HCT116 (cell line): Measurements from ENCODE around the gene ATG5. TPM values are rescaled to one million over a fixed set of nuclear protein-coding genes. Genes with fewer than 3 reads are reported as not detected.

Experiments
- ATAC-seq: fragments of 200-7000 bp; cut with Tn5 transposase; 2 replicates; pipeline ENCODE4 v1.9.1; 2020; ENCODE audit warnings: mild to moderate bottlenecking, moderate library complexity
- BruUV-seq: library from RNA; stranded (reverse); fragments of 400-500 nt; replicated peaks from 2 replicates; lab custom pipeline; 2021; lab: Mats Ljungman, UMichigan
- CTCF ChIA-PET: fragments of 300-600 bp; sonication (Branson Sonifier 250); formaldehyde crosslinking; loops from one replicate; lab custom pipeline; 2021; ENCODE audit warnings: antibody characterized with exemption; lab: Charles Lee
- POLR2A ChIA-PET: fragments of 300-600, 350-600 bp; sonication (Branson Sonifier 250); formaldehyde crosslinking; loops from one replicate; lab custom pipeline; 2021; ENCODE audit warnings: antibody characterized with exemption; lab: Charles Lee
- RAD21 ChIA-PET, 2 experiments: fragments of 300-600 bp; sonication (Branson Sonifier 250); formaldehyde crosslinking; loops; one replicate each; lab custom pipeline; 2023; ENCODE audit warnings: low total read pairs in 2 of 2; ENCODE audit not compliant: uncharacterized antibody in 2 of 2, unreplicated experiment in 2 of 2, low non-redundant PET in 1 of 2; lab: Charles Lee
- DNase-seq: peaks from one replicate; pipeline ENCODE4 v3.0.0-alpha.2; 2010; ENCODE audit warnings: low read depth, low spot score
- H2AFZ ChIP-seq: fragments of 200-600 bp; shearing (Covaris generic), sonication (generic); 2 replicates; pipeline ENCODE4 v1.6.1; 2017; ENCODE audit warnings: low read depth, mixed run types, mixed read lengths, antibody characterized with exemption, low read length; ENCODE audit not compliant: poor library complexity, severe bottlenecking
- H3K27ac ChIP-seq: 2 replicates; pipeline ENCODE4 v1.5.1; 2012; ENCODE audit warnings: low read depth, low read length
- H3K27me3 ChIP-seq: fragments of 200-600 bp; sonication (generic); 2 replicates; pipeline ENCODE4 v1.6.1; 2016; ENCODE audit warnings: mixed run types, low read length, mixed read lengths; ENCODE audit not compliant: insufficient read depth
- H3K36me3 ChIP-seq, 2 experiments: fragments of 200-500 bp in 1 of 2; fragments of 200-600 bp in 1 of 2; sonication (Bioruptor generic) in 1 of 2; sonication (generic) in 1 of 2; 2 replicates each; pipeline versions ENCODE4 v1.5.1 to v1.6.1; 2014 to 2016; ENCODE audit warnings: low read length in 2 of 2, inconsistent platforms in 1 of 2, mixed read lengths in 1 of 2, mixed run types in 1 of 2; ENCODE audit not compliant: insufficient read depth in 2 of 2, control insufficient read depth in 1 of 2
- H3K4me1 ChIP-seq, 2 experiments: fragments of 200-600 bp in 1 of 2; sonication (generic) in 1 of 2; 2 replicates each; pipeline versions ENCODE4 v1.5.1 to v1.6.1; 2012 to 2017; ENCODE audit warnings: low read length in 2 of 2, inconsistent platforms in 1 of 2, mild to moderate bottlenecking in 1 of 2, mixed read lengths in 1 of 2, mixed run types in 1 of 2, moderate library complexity in 1 of 2; ENCODE audit not compliant: insufficient read depth in 2 of 2, control insufficient read depth in 1 of 2
- H3K4me2 ChIP-seq: fragments of 200-600 bp; sonication (generic); 2 replicates; pipeline ENCODE4 v1.6.1; 2017; ENCODE audit warnings: mixed run types, low read length, mixed read lengths
- H3K4me3 ChIP-seq, 2 experiments: fragments of 200-600 bp in 1 of 2; sonication (generic) in 1 of 2; replicated peaks in 1 of 2; 2 replicates each; pipeline ENCODE4 v1.5.1; 2011 to 2016; ENCODE audit warnings: low read length in 2 of 2, control low read depth in 1 of 2, low read depth in 1 of 2, mild to moderate bottlenecking in 1 of 2, mixed read lengths in 1 of 2, mixed run types in 1 of 2
- H3K79me2 ChIP-seq: fragments of 200-600 bp; sonication (generic); 2 replicates; pipeline ENCODE4 v1.6.1; 2017; ENCODE audit warnings: mild to moderate bottlenecking, mixed run types, low read length, moderate library complexity, mixed read lengths; ENCODE audit not compliant: insufficient read depth
- H3K9ac ChIP-seq: fragments of 200-600 bp; sonication (generic); 2 replicates; pipeline ENCODE4 v1.6.1; 2016; ENCODE audit warnings: low read length, mixed read lengths
- H3K9me2 ChIP-seq: fragments of 200-600 bp; sonication (generic), shearing (Covaris generic); 2 replicates; pipeline ENCODE4 v1.6.1; 2017; ENCODE audit warnings: mixed run types, mild to moderate bottlenecking, moderate library complexity; ENCODE audit not compliant: insufficient read depth
- H3K9me3 ChIP-seq, 2 experiments: fragments of 200-500 bp in 1 of 2; fragments of 200-600 bp in 1 of 2; sonication (Bioruptor generic) in 1 of 2; sonication (generic) in 1 of 2; 2 replicates each; pipeline ENCODE4 v1.6.1; 2014 to 2017; ENCODE audit warnings: low read length in 2 of 2, mixed read lengths in 2 of 2, inconsistent platforms in 1 of 2, low read depth in 1 of 2, mild to moderate bottlenecking in 1 of 2, mixed run types in 1 of 2, moderate library complexity in 1 of 2; ENCODE audit not compliant: control insufficient read depth in 1 of 2, insufficient read depth in 1 of 2
- H4K20me1 ChIP-seq: fragments of 200-600 bp; sonication (generic), shearing (Covaris generic); 2 replicates; pipeline ENCODE4 v1.6.1; 2017; ENCODE audit warnings: mixed run types, mild to moderate bottlenecking, moderate library complexity; ENCODE audit not compliant: insufficient read depth
- ATF3 ChIP-seq: IDR thresholded peaks from 2 replicates; pipeline ENCODE4 v1.6.1; 2012
- CTCF ChIP-seq, 3 experiments: fragments of 200-600 bp in 1 of 3; sonication (generic) in 1 of 3; IDR thresholded peaks in 2 of 3; conservative IDR thresholded peaks in 1 of 3; 2 replicates each; pipeline ENCODE4 v1.5.1; 2012 to 2017; ENCODE audit warnings: low read depth in 2 of 3, low read length in 2 of 3, antibody characterized with exemption in 1 of 3, borderline replicate concordance in 1 of 3, control low read depth in 1 of 3, mild to moderate bottlenecking in 1 of 3, mixed read lengths in 1 of 3, mixed run types in 1 of 3, moderate library complexity in 1 of 3; ENCODE audit not compliant: insufficient read depth in 1 of 3
- JUND ChIP-seq: IDR thresholded peaks from 2 replicates; pipeline ENCODE4 v1.6.1; 2012
- POLR2A ChIP-seq: IDR thresholded peaks from 2 replicates; pipeline ENCODE4 v1.7.0; 2011; ENCODE audit warnings: borderline replicate concordance; ENCODE audit not compliant: insufficient read depth, insufficient read length; ENCODE audit errors: extremely low read depth
- TCF7L2 ChIP-seq: IDR thresholded peaks from 2 replicates; pipeline ENCODE4 v1.7.0; 2011; ENCODE audit warnings: borderline replicate concordance, inconsistent platforms; ENCODE audit not compliant: insufficient read depth, insufficient read length; ENCODE audit errors: extremely low read depth
- ZBTB33 ChIP-seq: IDR thresholded peaks from 2 replicates; pipeline ENCODE4 v1.6.1; 2011; ENCODE audit warnings: mild to moderate bottlenecking, low read length, moderate library complexity; ENCODE audit not compliant: insufficient replicate concordance; ENCODE audit errors: extremely low read depth
- intact Hi-C: fragments of 100-400 bp; cut with micrococcal nuclease; formaldehyde crosslinking; loops from 2 replicates; pipeline ENCODE4 v1.10.0; 2022
- total RNA-seq: library from RNA; stranded (reverse); gene quantifications from one replicate; pipeline ENCODE4 v1.2.1, GENCODE V29; 2021; ENCODE audit not compliant: unreplicated experiment

Gene ATG5
- total RNA-seq, 1 experiment from 2014 or later: 39.6 TPM

- no peak for ATAC-seq
- H4K20me1 ChIP-seq: peaks cover 12% of the 10 kb centered on the region; the same call in 1 of the 2 replicates
- H3K27me3 ChIP-seq: no peaks in the 10 kb centered on the region
- RAD21 ChIA-PET: no interaction called here
- H3K4me1 ChIP-seq: peaks cover 11 to 30% of the 10 kb centered on the region in 2 experiments; a peak in 3 of 4 replicates
- DNase-seq: no peak
- no peak overlapping the region for H3K4me2 ChIP-seq
- intact Hi-C loops: no loop called here
- CTCF ChIA-PET: no interaction called here
- TF ChIP-seq ATF3: no peak
- TF ChIP-seq JUND: no peak
- no peak for TF ChIP-seq TCF7L2
- no peak for TF ChIP-seq CTCF (IDR thresholded peaks at IDR 0.05 in 2 of 3, conservative IDR thresholded peaks at IDR 0.05 in 1 of 3; ENCODE audit: borderline replicate concordance in 1 of 3, insufficient read depth in 1 of 3, low read depth in 2 of 3, low read length in 2 of 3)
- no peak for TF ChIP-seq ZBTB33
- TF ChIP-seq POLR2A: no peak
- H3K9ac ChIP-seq: no peak overlapping the region
- H3K79me2 ChIP-seq: peaks cover 58% of the 10 kb centered on the region
- POLR2A ChIA-PET: no interaction called here
- no peaks in the 10 kb centered on the region for H3K9me3 ChIP-seq
- no TSS peak for BruUV-seq
- H2AFZ ChIP-seq: no peak overlapping the region
- H3K4me3 ChIP-seq: no peak overlapping the region
- H3K36me3 ChIP-seq: no peaks in the 10 kb centered on the region
- no peaks in the 10 kb centered on the region for H3K9me2 ChIP-seq
- H3K27ac ChIP-seq: no peak overlapping the region
Measured at GRCh38 chr6:106254636-106255035, 70.9 kb downstream of the ATG5 start.
